Endothelial cell of umbilical vein (primary cell): Measurements from ENCODE around the gene TMEM125. TPM values are rescaled to one million over a fixed set of nuclear protein-coding genes. Genes with fewer than 3 reads are reported as not detected.
A peak's percentile ranks its signal among the peaks of the same experiment; 100 is the strongest.

Experiments
- BruUV-seq: library from RNA; stranded (reverse); fragments of 400-500 nt; replicated peaks from 2 replicates; lab custom pipeline; 2021; lab: Mats Ljungman, UMichigan
- CTCF ChIA-PET: fragments of 300-600, 350-600 bp; sonication (Branson Sonifier 250); formaldehyde crosslinking; loops from one replicate; lab custom pipeline; 2021; ENCODE audit warnings: antibody characterized with exemption, inconsistent platforms; lab: Charles Lee
- POLR2A ChIA-PET: fragments of 300-600, 350-600 bp; sonication (Branson Sonifier 250); formaldehyde crosslinking; loops from one replicate; lab custom pipeline; 2021; ENCODE audit warnings: antibody characterized with exemption, inconsistent platforms; lab: Charles Lee
- DNase-seq: peaks from one replicate; pipeline ENCODE4 v3.0.0-alpha.2; 2011; ENCODE audit warnings: low read depth, low spot score
- FAIRE-seq: peaks from 2 replicates; lab custom pipeline; 2011; peaks lifted over from hg19 to GRCh38; lab: Jason Lieb, UNC
- H2AFZ ChIP-seq: 2 replicates; pipeline ENCODE4 v1.6.0; 2012; ENCODE audit warnings: low read depth, low read length, control low read depth, inconsistent platforms
- H3K27ac ChIP-seq: 2 replicates; pipeline ENCODE4 v1.5.1; 2011; ENCODE audit warnings: low read depth, mild to moderate bottlenecking, control low read depth, low read length, moderate library complexity; ENCODE audit not compliant: insufficient read depth
- H3K27me3 ChIP-seq, 2 experiments: 2 replicates each; pipeline versions ENCODE4 v1.6.0 to v1.6.1; 2011; ENCODE audit warnings: low read length in 2 of 2, mixed read lengths in 1 of 2; ENCODE audit not compliant: control insufficient read depth in 2 of 2, insufficient read depth in 2 of 2
- H3K36me3 ChIP-seq, 2 experiments: 2 replicates in 1 of 2; 3 replicates in 1 of 2; pipeline ENCODE4 v1.5.1; 2011; ENCODE audit warnings: low read length in 2 of 2, mild to moderate bottlenecking in 1 of 2, moderate library complexity in 1 of 2; ENCODE audit not compliant: control insufficient read depth in 2 of 2, insufficient read depth in 2 of 2; ENCODE audit errors: extremely low read depth in 1 of 2
- H3K4me1 ChIP-seq: 3 replicates; pipeline ENCODE4 v1.5.1; 2011; ENCODE audit warnings: mild to moderate bottlenecking, low read length; ENCODE audit not compliant: control insufficient read depth, insufficient read depth; ENCODE audit errors: extremely low read depth
- H3K4me2 ChIP-seq: 2 replicates; pipeline ENCODE4 v1.6.1; 2011; ENCODE audit warnings: low read length, control low read depth, mixed read lengths; ENCODE audit not compliant: insufficient read depth
- H3K4me3 ChIP-seq, 3 experiments: fragments of 200-600 bp in 1 of 3; sonication (generic), shearing (Covaris generic) in 1 of 3; replicated peaks in 1 of 3; 2 replicates each; pipeline ENCODE4 v1.5.1; 2011 to 2016; ENCODE audit warnings: control low read depth in 3 of 3, low read length in 3 of 3, mild to moderate bottlenecking in 2 of 3, inconsistent platforms in 1 of 3, low read depth in 1 of 3, moderate library complexity in 1 of 3; ENCODE audit not compliant: insufficient read depth in 1 of 3
- H3K79me2 ChIP-seq: 2 replicates; pipeline ENCODE4 v1.6.0; 2012; ENCODE audit warnings: low read length, inconsistent platforms; ENCODE audit not compliant: control insufficient read depth, insufficient read depth
- H3K9ac ChIP-seq: replicated peaks from 2 replicates; pipeline ENCODE3; 2011; ENCODE audit warnings: low read length, control low read depth; ENCODE audit not compliant: insufficient read depth; ENCODE audit errors: extremely low read depth
- H3K9me1 ChIP-seq: replicated peaks from 3 replicates; pipeline ENCODE4 v1.6.0; 2011; ENCODE audit warnings: mild to moderate bottlenecking, low read length; ENCODE audit not compliant: control insufficient read depth, insufficient read depth; ENCODE audit errors: extremely low read depth
- H3K9me3 ChIP-seq: replicated peaks from 2 replicates; pipeline ENCODE4 v1.5.1; 2012; ENCODE audit warnings: low read length, inconsistent platforms; ENCODE audit not compliant: control insufficient read depth, insufficient read depth
- H4K20me1 ChIP-seq: replicated peaks from 2 replicates; pipeline ENCODE3; 2011; ENCODE audit warnings: mild to moderate bottlenecking, low read length; ENCODE audit not compliant: control insufficient read depth, insufficient read depth; ENCODE audit errors: extremely low read depth
- EZH2 ChIP-seq: IDR thresholded peaks from 2 replicates; pipeline ENCODE4 v1.6.1; 2012; ENCODE audit warnings: borderline replicate concordance, low read depth, mild to moderate bottlenecking, moderate library complexity, low read length, inconsistent platforms; ENCODE audit not compliant: severe bottlenecking
- GATA2 ChIP-seq: IDR thresholded peaks from 2 replicates; pipeline ENCODE4 v1.7.0; 2011; ENCODE audit warnings: low read depth, mild to moderate bottlenecking, moderate library complexity, mixed read lengths, low read length; ENCODE audit not compliant: insufficient read length, insufficient read depth
- JUN ChIP-seq: IDR thresholded peaks from 2 replicates; pipeline ENCODE4 v1.6.1; 2011; ENCODE audit warnings: borderline replicate concordance, low read depth; ENCODE audit not compliant: insufficient read length, insufficient read depth
- MYC ChIP-seq: IDR thresholded peaks from one replicate; pipeline ENCODE4 v1.6.1; 2011; ENCODE audit warnings: mild to moderate bottlenecking, low read depth, low read length
- POLR2A ChIP-seq: IDR thresholded peaks from 2 replicates; pipeline ENCODE4 v1.6.1; 2012; ENCODE audit warnings: low read depth, mild to moderate bottlenecking, control low read depth, low read length
- POLR2AphosphoS5 ChIP-seq: IDR thresholded peaks from 2 replicates; pipeline ENCODE4 v1.6.1; 2012; ENCODE audit warnings: low read depth, mild to moderate bottlenecking, control low read depth, low read length, moderate library complexity; ENCODE audit not compliant: insufficient read depth
- dilution Hi-C: fragments of 300-500 bp; cut with MboI; formaldehyde crosslinking; loops from one replicate; pipeline ENCODE4 v1.15.0; 2019; ENCODE audit warnings: low sequenced_read_pairs; ENCODE audit not compliant: extremely low pct_ligation_motif_present
- intact Hi-C: fragments of 100-400 bp; cut with micrococcal nuclease; formaldehyde crosslinking; loops from one replicate; pipeline ENCODE4 v1.10.0; 2022
- polyA plus RNA-seq, 4 experiments: library from polyadenylated mRNA; depleted of rRNA in 3 of 4; stranded (reverse) in 3 of 4; unstranded in 1 of 4; fragments of >200 nt; gene quantifications; 2 replicates each; pipeline versions ENCODE4 v1.2.1 to v1.2.3, GENCODE V29; 2011 to 2012; ENCODE audit warnings: missing spikeins in 1 of 4
- total RNA-seq: library from RNA; stranded (reverse); gene quantifications from 2 replicates; pipeline ENCODE4 v1.2.3, GENCODE V29; 2021
- TF ChIP-seq, protein P1 (sequence below), 2 donors: IDR thresholded peaks; 1 replicate in 1 of 2; 2 replicates in 1 of 2; pipeline ENCODE4 v1.5.1; 2011; ENCODE audit warnings: low read length in 2 of 2, mild to moderate bottlenecking in 2 of 2, moderate library complexity in 2 of 2, control low read depth in 1 of 2, inconsistent platforms in 1 of 2, low read depth in 1 of 2; ENCODE audit not compliant: insufficient read depth in 1 of 2; ENCODE audit errors: extremely low read depth in 1 of 2
- TF ChIP-seq, protein P2 (sequence below): IDR thresholded peaks from 2 replicates; pipeline ENCODE4 v1.6.1; 2011; ENCODE audit not compliant: insufficient read depth, insufficient read length

Gene TMEM125
- total and polyA plus RNA-seq, 2 donors (not counting 3 experiments of a cell fraction or from before 2014, with no cell fraction given) = 0.17 TPM; not detected in 1

DNA sequence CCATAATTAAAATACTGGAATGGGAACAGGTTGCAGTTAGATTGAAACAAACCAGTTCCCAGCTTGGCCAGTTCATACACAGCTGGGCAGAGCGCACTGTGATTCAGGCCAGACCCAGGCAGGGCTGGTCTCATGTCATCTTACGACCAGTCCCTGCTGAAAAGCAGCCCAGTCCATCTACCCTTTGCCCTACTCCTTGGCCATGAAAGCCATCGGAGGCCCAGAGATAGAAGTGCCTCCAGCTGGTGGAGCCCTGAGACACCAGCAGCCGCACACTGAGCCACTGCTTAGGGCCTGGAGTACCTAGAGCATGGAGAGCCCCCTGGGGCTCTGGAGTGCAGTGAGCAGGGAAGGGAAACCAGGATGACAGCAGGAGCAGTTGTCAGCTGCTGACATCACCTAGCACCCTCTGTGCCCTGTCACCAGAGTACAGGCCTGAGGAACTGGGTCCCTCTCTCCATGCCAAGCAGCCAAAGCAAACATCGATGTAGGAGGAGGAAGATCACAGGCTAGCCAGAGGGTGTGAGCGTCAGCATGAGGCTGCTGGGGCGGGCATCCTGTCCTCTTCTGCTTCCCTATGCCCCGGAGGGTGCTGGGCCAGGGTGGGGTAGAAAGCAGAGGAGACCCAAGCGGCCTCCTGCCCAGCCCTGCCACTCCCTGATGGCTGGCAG, 34.2 kb upstream of the TMEM125 start:
- BruUV-seq = no TSS peak
- Histone ChIP-seq H3K4me1 (peaks cover 19% of the 10 kb centered on the region), H3K9me3 (no peaks in the 10 kb centered on the region), H2AFZ (no peak overlapping the region), H3K79me2 (no peaks in the 10 kb centered on the region), H3K9me1 (no peaks in the 10 kb centered on the region), H3K4me2 (no peak overlapping the region), H4K20me1 (no peaks in the 10 kb centered on the region), H3K27ac (no peak overlapping the region), H3K27me3 (no peaks in the 10 kb centered on the region), H3K4me3 (no peak overlapping the region), H3K9ac (no peak overlapping the region), H3K36me3 (no peaks in the 10 kb centered on the region)
- ChIA-PET CTCF (interaction anchor here (1.1 to 7.5 kb wide), 3 partner anchors 9 to 178 kb away, joined by 4 to 74 read pairs (median 7); no protein-coding TSS in a partner anchor), POLR2A (interaction anchor here (0.6 kb wide), 1 partner anchor 51 kb away, joined by 5 read pairs; no protein-coding TSS in a partner anchor)
- DNase-seq = no peak
- no peak for TF ChIP-seq POLR2AphosphoS5
- no peak for TF ChIP-seq GATA2
- no peak for TF ChIP-seq MYC
- no peak for TF ChIP-seq POLR2A
- TF ChIP-seq, protein P1, sequence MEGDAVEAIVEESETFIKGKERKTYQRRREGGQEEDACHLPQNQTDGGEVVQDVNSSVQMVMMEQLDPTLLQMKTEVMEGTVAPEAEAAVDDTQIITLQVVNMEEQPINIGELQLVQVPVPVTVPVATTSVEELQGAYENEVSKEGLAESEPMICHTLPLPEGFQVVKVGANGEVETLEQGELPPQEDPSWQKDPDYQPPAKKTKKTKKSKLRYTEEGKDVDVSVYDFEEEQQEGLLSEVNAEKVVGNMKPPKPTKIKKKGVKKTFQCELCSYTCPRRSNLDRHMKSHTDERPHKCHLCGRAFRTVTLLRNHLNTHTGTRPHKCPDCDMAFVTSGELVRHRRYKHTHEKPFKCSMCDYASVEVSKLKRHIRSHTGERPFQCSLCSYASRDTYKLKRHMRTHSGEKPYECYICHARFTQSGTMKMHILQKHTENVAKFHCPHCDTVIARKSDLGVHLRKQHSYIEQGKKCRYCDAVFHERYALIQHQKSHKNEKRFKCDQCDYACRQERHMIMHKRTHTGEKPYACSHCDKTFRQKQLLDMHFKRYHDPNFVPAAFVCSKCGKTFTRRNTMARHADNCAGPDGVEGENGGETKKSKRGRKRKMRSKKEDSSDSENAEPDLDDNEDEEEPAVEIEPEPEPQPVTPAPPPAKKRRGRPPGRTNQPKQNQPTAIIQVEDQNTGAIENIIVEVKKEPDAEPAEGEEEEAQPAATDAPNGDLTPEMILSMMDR (IDR thresholded peaks at IDR 0.05; ENCODE audit: extremely low read depth in 1 of 2, insufficient read depth in 1 of 2, low read depth in 1 of 2, low read length in 2 of 2) = no peak
- TF ChIP-seq, protein P2, sequence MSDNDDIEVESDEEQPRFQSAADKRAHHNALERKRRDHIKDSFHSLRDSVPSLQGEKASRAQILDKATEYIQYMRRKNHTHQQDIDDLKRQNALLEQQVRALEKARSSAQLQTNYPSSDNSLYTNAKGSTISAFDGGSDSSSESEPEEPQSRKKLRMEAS = no peak
- TF ChIP-seq JUN = no peak
- no peak for TF ChIP-seq EZH2
- FAIRE-seq = peak; percentile 33
- dilution Hi-C loops (loop anchor here (25.0 kb wide), 1 partner anchor 177 kb away; no protein-coding TSS in a partner anchor), intact Hi-C loops (no loop called here)
